ENCODE results near the gene POLR1A.

Gene POLR1A

GRCh38 chr2:86021396-86022378 lies 84.0 kb downstream of the POLR1A start:
- DNase-seq (ENCODE audit: low read depth) = no peak

- no peak for DNase-seq (ENCODE audit: low read depth)
Observed at GRCh38 chr2:86020984-86021383, 84.7 kb downstream of the POLR1A start.

- DNase-seq (ENCODE audit: low read depth) = no peak
Observed at GRCh38 chr2:86019121-86019520, 86.6 kb downstream of the POLR1A start.

- DNase-seq (ENCODE audit: low read depth) = no peak
Observed at GRCh38 chr2:86017901-86018896, 87.5 kb downstream of the POLR1A start.

- DNase-seq (ENCODE audit: low read depth) = no peak
Observed at GRCh38 chr2:86016581-86016980, 89.1 kb downstream of the POLR1A start.

GRCh38 chr2:86015699-86016098 lies 90.0 kb downstream of the POLR1A start:
- no peak for DNase-seq (ENCODE audit: low read depth)

- no peak for DNase-seq (ENCODE audit: low read depth)
Observed at GRCh38 chr2:86015006-86015405, 90.7 kb downstream of the POLR1A start.

GRCh38 chr2:86014493-86014892 lies 91.2 kb downstream of the POLR1A start:
- no peak for DNase-seq (ENCODE audit: low read depth)

- no peak for DNase-seq (ENCODE audit: low read depth)
Observed at GRCh38 chr2:86012007-86012712, 93.5 kb downstream of the POLR1A start.

GRCh38 chr2:86011449-86011941 lies 94.2 kb downstream of the POLR1A start:
- no peak for DNase-seq (ENCODE audit: low read depth)

- no peak for DNase-seq (ENCODE audit: low read depth)
Observed at GRCh38 chr2:86010083-86010482, 95.6 kb downstream of the POLR1A start.

GRCh38 chr2:86006524-86006923 lies 99.2 kb downstream of the POLR1A start:
- DNase-seq (ENCODE audit: low read depth) = no peak

GRCh38 chr2:86003967-86004366 lies 101.7 kb downstream of the POLR1A start:
- DNase-seq (ENCODE audit: low read depth) = no peak

- no peak for DNase-seq (ENCODE audit: low read depth)
Observed at GRCh38 chr2:86003104-86003503, 102.6 kb downstream of the POLR1A start.

GRCh38 chr2:86002375-86002774 lies 103.3 kb downstream of the POLR1A start:
- DNase-seq (ENCODE audit: low read depth) = no peak

- no peak for DNase-seq (ENCODE audit: low read depth)
Observed at GRCh38 chr2:86001326-86001725, 104.4 kb downstream of the POLR1A start.

GRCh38 chr2:86000938-86001312 lies 104.8 kb downstream of the POLR1A start:
- no peak for DNase-seq (ENCODE audit: low read depth)

GRCh38 chr2:86000131-86000937 lies 105.4 kb downstream of the POLR1A start:
- no peak for DNase-seq (ENCODE audit: low read depth)

GRCh38 chr2:85999061-85999831 lies 106.4 kb downstream of the POLR1A start:
- no peak for DNase-seq (ENCODE audit: low read depth)
